DMS153 treated with DMSO at 0.1 percent for 48 hours (cell line): ENCODE data around the gene PIK3C2G.

Experiments
- DNase-seq: peaks from one replicate; lab custom pipeline; 2025; ENCODE audit not compliant: unreplicated experiment; lab: John Stamatoyannopoulos, UW

The PIK3C2G gene

GRCh38 chr12:18546399-18546798 lies 285.1 kb downstream of the PIK3C2G start:
- no peak for DNase-seq

- DNase-seq = no peak
These were observed 288.3 kb downstream of the PIK3C2G start for GRCh38 chr12:18549598-18549997.

- no peak for DNase-seq
These were observed 289.8 kb downstream of the PIK3C2G start for GRCh38 chr12:18551106-18551505.

- no peak for DNase-seq
These were observed 290.4 kb downstream of the PIK3C2G start for GRCh38 chr12:18551701-18552100.

- no peak for DNase-seq
These were observed 291.5 kb downstream of the PIK3C2G start for GRCh38 chr12:18552829-18553228.

- DNase-seq = no peak
These were observed 294.8 kb downstream of the PIK3C2G start for GRCh38 chr12:18556161-18556560.

- DNase-seq = no peak
These were observed 297.9 kb downstream of the PIK3C2G start for GRCh38 chr12:18559242-18559641.

GRCh38 chr12:18562531-18562930 lies 301.2 kb downstream of the PIK3C2G start:
- DNase-seq = no peak

- DNase-seq = no peak
These were observed 303.0 kb downstream of the PIK3C2G start for GRCh38 chr12:18564306-18564705.

GRCh38 chr12:18567787-18568186 lies 306.5 kb downstream of the PIK3C2G start:
- no peak for DNase-seq

GRCh38 chr12:18570543-18570942 lies 309.2 kb downstream of the PIK3C2G start:
- no peak for DNase-seq

- no peak for DNase-seq
These were observed 314.8 kb downstream of the PIK3C2G start for GRCh38 chr12:18576104-18576626.

- DNase-seq = no peak
These were observed 315.3 kb downstream of the PIK3C2G start for GRCh38 chr12:18576648-18577047.

GRCh38 chr12:18578191-18578590 lies 316.9 kb downstream of the PIK3C2G start:
- DNase-seq = no peak

GRCh38 chr12:18580291-18580690 lies 319.0 kb downstream of the PIK3C2G start:
- no peak for DNase-seq

- DNase-seq = no peak
These were observed 319.4 kb downstream of the PIK3C2G start for GRCh38 chr12:18580706-18581105.

GRCh38 chr12:18581232-18581962 lies 320.1 kb downstream of the PIK3C2G start:
- no peak for DNase-seq

- no peak for DNase-seq
These were observed 322.3 kb downstream of the PIK3C2G start for GRCh38 chr12:18583655-18584054.

- no peak for DNase-seq
These were observed 325.3 kb downstream of the PIK3C2G start for GRCh38 chr12:18586581-18586980.

GRCh38 chr12:18589316-18589715 lies 328.0 kb downstream of the PIK3C2G start:
- DNase-seq = no peak

- no peak for DNase-seq
These were observed 330.2 kb downstream of the PIK3C2G start for GRCh38 chr12:18591473-18591872.

- no peak for DNase-seq
These were observed 334.1 kb downstream of the PIK3C2G start for GRCh38 chr12:18595412-18595811.

GRCh38 chr12:18601962-18602361 lies 340.6 kb downstream of the PIK3C2G start:
- no peak for DNase-seq
